WERI-Rb-1 (cell line): ENCODE measurements around the gene SLC6A3.

Experiments
- DNase-seq: peaks from one replicate; pipeline ENCODE4 v3.0.0-alpha.2; 2020
- H3K27ac ChIP-seq: fragments of 250-450 bp; sonication (Bioruptor Pico); 2 replicates; pipeline ENCODE4 v1.5.1; 2020; ENCODE audit warnings: mild to moderate bottlenecking, moderate library complexity
- H3K27me3 ChIP-seq: fragments of 250-450 bp; sonication (Bioruptor Pico); 2 replicates; pipeline ENCODE4 v1.5.1; 2021; ENCODE audit warnings: mild to moderate bottlenecking, low read depth, moderate library complexity; ENCODE audit not compliant: insufficient read depth, severe bottlenecking
- H3K36me3 ChIP-seq: fragments of 250-450 bp; sonication (Bioruptor Pico); 2 replicates; pipeline ENCODE4 v1.5.1; 2020; ENCODE audit warnings: mild to moderate bottlenecking, moderate library complexity
- H3K4me3 ChIP-seq: 2 replicates; pipeline ENCODE4 v1.5.1; 2011; ENCODE audit warnings: low read depth, mild to moderate bottlenecking, control low read depth, low read length
- H3K9me3 ChIP-seq: fragments of 250-450 bp; sonication (Bioruptor Pico); 2 replicates; pipeline ENCODE4 v1.5.1; 2021; ENCODE audit warnings: mild to moderate bottlenecking, moderate library complexity; ENCODE audit not compliant: severe bottlenecking
- CTCF ChIP-seq: IDR thresholded peaks from 2 replicates; pipeline ENCODE4 v1.5.1; 2011; ENCODE audit warnings: low read depth, mild to moderate bottlenecking, control low read depth, inconsistent platforms, low read length

The SLC6A3 gene

GRCh38 chr5:1436036-1436435, 9.2 kb downstream of the SLC6A3 start:
- H3K27ac ChIP-seq: no peak overlapping the region
- no peaks in the 10 kb centered on the region for H3K36me3 ChIP-seq
- no peaks in the 10 kb centered on the region for H3K27me3 ChIP-seq
- no peak overlapping the region for H3K4me3 ChIP-seq
- TF ChIP-seq CTCF: no peak
- H3K9me3 ChIP-seq: peaks cover 20% of the 10 kb centered on the region
- no peak for DNase-seq

GRCh38 chr5:1435369-1435768, 9.9 kb downstream of the SLC6A3 start:
- Histone ChIP-seq H3K9me3 (peaks cover 14% of the 10 kb centered on the region), H3K27ac (no peak overlapping the region), H3K36me3 (no peaks in the 10 kb centered on the region), H3K4me3 (no peak overlapping the region), H3K27me3 (no peaks in the 10 kb centered on the region)
- TF ChIP-seq CTCF: no peak
- peak; percentile 4 for DNase-seq

GRCh38 chr5:1432296-1432695, 12.9 kb downstream of the SLC6A3 start:
- no peaks in the 10 kb centered on the region for H3K27me3 ChIP-seq
- no peak overlapping the region for H3K27ac ChIP-seq
- no peak for DNase-seq
- TF ChIP-seq CTCF: no peak
- H3K9me3 ChIP-seq: peaks cover 30% of the 10 kb centered on the region
- no peaks in the 10 kb centered on the region for H3K36me3 ChIP-seq
- H3K4me3 ChIP-seq: no peak overlapping the region

- TF ChIP-seq CTCF: no peak
- H3K9me3 ChIP-seq: peaks cover 34% of the 10 kb centered on the region
- DNase-seq: peak; percentile 2
- no peaks in the 10 kb centered on the region for H3K36me3 ChIP-seq
- H3K27ac ChIP-seq: no peak overlapping the region
- no peaks in the 10 kb centered on the region for H3K27me3 ChIP-seq
- H3K4me3 ChIP-seq: no peak overlapping the region
These were observed 13.3 kb downstream of the SLC6A3 start for GRCh38 chr5:1431896-1432295.

GRCh38 chr5:1431021-1431811, 14.0 kb downstream of the SLC6A3 start:
- Histone ChIP-seq H3K27me3 (no peaks in the 10 kb centered on the region), H3K36me3 (no peaks in the 10 kb centered on the region), H3K4me3 (no peak overlapping the region), H3K27ac (no peak overlapping the region), H3K9me3 (peaks cover 37% of the 10 kb centered on the region)
- no peak for TF ChIP-seq CTCF
- peak; percentile 6 for DNase-seq
